HEK293 (cell line): ENCODE data around the gene DLG2.
"Not testable (repeated sequence)": the region's sequence is repeated elsewhere in the genome, so short reads cannot be mapped to it uniquely, and the experiment has no call there.

Source experiments
- EGR2 ChIP-seq: fragments of 450-650 bp; formaldehyde crosslinking; IDR thresholded peaks from 2 replicates; pipeline ENCODE4 v1.5.1; 2016; ENCODE audit warnings: low read depth, missing biosample characterization, missing genetic modification characterization
- ZFP69B ChIP-seq: fragments of 450-650 bp; formaldehyde crosslinking; IDR thresholded peaks from 2 replicates; pipeline ENCODE4 v1.5.1; 2016; ENCODE audit warnings: missing biosample characterization, missing genetic modification characterization
- ZNF366 ChIP-seq: fragments of 450-650 bp; formaldehyde crosslinking; conservative IDR thresholded peaks from 2 replicates; pipeline ENCODE4 v1.5.1; 2016; ENCODE audit warnings: missing biosample characterization, missing genetic modification characterization
- ZNF544 ChIP-seq: fragments of 450-650 bp; formaldehyde crosslinking; IDR thresholded peaks from 2 replicates; pipeline ENCODE4 v1.5.0; 2017; ENCODE audit warnings: missing biosample characterization, missing genetic modification characterization
- ZNF624 ChIP-seq: fragments of 450-650 bp; formaldehyde crosslinking; IDR thresholded peaks from 2 replicates; pipeline ENCODE4 v1.5.1; 2017; ENCODE audit warnings: missing biosample characterization, missing genetic modification characterization
- ZNF776 ChIP-seq: fragments of 450-650 bp; formaldehyde crosslinking; IDR thresholded peaks from 2 replicates; pipeline ENCODE4 v1.5.0; 2017; ENCODE audit warnings: missing biosample characterization, missing genetic modification characterization, borderline replicate concordance
- TF ChIP-seq, protein P1 (sequence below): fragments of 450-650 bp; IDR thresholded peaks from 2 replicates; pipeline ENCODE4 v1.5.1; 2018; ENCODE audit warnings: missing biosample characterization, mild to moderate bottlenecking, missing genetic modification characterization
- TF ChIP-seq, protein P2 (sequence below): fragments of 450-650 bp; formaldehyde crosslinking; IDR thresholded peaks from 2 replicates; pipeline ENCODE4 v1.5.1; 2016; ENCODE audit warnings: missing biosample characterization, missing genetic modification characterization
- TF ChIP-seq, protein P3 (sequence below): sonication (generic); formaldehyde crosslinking; IDR thresholded peaks from 2 replicates; pipeline ENCODE4 v1.8.1; 2022; ENCODE audit warnings: mild to moderate bottlenecking, moderate library complexity, missing genetic modification reagents

DNA sequence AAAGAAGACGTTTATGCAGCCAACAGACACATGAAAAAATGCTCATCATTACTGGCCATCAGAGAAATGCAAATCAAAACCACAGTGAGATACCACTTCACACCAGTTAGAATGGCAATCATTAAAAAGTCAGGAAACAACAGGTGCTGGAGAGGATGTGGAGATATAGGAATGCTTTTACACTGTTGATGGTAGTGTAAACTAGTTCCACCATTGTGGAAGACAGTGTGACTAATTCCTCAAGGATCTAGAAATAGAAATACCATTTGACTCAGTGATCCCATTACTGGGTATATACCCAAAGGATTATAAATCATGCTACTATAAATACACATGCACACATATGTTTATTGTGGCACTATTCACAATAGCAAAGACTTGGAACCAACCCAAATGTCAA is 786.9 kb downstream of the DLG2 start:
- not testable (repeated sequence) for TF ChIP-seq ZNF366 (tag by site-specific recombination); ZNF544 (tag by site-specific recombination); ZNF624; ZNF776 (tag by site-specific recombination); ZFP69B (tag by site-specific recombination); EGR2 (tag by site-specific recombination)
- TF ChIP-seq, protein P1, sequence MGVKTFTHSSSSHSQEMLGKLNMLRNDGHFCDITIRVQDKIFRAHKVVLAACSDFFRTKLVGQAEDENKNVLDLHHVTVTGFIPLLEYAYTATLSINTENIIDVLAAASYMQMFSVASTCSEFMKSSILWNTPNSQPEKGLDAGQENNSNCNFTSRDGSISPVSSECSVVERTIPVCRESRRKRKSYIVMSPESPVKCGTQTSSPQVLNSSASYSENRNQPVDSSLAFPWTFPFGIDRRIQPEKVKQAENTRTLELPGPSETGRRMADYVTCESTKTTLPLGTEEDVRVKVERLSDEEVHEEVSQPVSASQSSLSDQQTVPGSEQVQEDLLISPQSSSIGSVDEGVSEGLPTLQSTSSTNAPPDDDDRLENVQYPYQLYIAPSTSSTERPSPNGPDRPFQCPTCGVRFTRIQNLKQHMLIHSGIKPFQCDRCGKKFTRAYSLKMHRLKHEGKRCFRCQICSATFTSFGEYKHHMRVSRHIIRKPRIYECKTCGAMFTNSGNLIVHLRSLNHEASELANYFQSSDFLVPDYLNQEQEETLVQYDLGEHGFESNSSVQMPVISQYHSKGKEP (tag by site-specific recombination): not testable (repeated sequence)
- TF ChIP-seq, protein P2, sequence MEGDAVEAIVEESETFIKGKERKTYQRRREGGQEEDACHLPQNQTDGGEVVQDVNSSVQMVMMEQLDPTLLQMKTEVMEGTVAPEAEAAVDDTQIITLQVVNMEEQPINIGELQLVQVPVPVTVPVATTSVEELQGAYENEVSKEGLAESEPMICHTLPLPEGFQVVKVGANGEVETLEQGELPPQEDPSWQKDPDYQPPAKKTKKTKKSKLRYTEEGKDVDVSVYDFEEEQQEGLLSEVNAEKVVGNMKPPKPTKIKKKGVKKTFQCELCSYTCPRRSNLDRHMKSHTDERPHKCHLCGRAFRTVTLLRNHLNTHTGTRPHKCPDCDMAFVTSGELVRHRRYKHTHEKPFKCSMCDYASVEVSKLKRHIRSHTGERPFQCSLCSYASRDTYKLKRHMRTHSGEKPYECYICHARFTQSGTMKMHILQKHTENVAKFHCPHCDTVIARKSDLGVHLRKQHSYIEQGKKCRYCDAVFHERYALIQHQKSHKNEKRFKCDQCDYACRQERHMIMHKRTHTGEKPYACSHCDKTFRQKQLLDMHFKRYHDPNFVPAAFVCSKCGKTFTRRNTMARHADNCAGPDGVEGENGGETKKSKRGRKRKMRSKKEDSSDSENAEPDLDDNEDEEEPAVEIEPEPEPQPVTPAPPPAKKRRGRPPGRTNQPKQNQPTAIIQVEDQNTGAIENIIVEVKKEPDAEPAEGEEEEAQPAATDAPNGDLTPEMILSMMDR (tag by site-specific recombination): not testable (repeated sequence)
- TF ChIP-seq, protein P3, sequence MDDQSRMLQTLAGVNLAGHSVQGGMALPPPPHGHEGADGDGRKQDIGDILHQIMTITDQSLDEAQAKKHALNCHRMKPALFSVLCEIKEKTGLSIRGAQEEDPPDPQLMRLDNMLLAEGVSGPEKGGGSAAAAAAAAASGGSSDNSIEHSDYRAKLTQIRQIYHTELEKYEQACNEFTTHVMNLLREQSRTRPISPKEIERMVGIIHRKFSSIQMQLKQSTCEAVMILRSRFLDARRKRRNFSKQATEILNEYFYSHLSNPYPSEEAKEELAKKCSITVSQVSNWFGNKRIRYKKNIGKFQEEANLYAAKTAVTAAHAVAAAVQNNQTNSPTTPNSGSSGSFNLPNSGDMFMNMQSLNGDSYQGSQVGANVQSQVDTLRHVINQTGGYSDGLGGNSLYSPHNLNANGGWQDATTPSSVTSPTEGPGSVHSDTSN (CRISPR knock-in tag): not testable (repeated sequence)
